GM19395 (cell line): ENCODE data around the gene SIX3.

ENCODE experiments used
- ATAC-seq: cut with Tn5 transposase; IDR thresholded peaks from one replicate; pipeline ENCODE4 v1.9.1; 2021; ENCODE audit warnings: mild to moderate bottlenecking, moderate library complexity; ENCODE audit not compliant: unreplicated experiment

The SIX3 gene

GRCh38 chr2:44930274-44931197, 11.0 kb upstream of the SIX3 start:
- no peak for ATAC-seq

GRCh38 chr2:44931198-44931780, 10.2 kb upstream of the SIX3 start:
- ATAC-seq, result no peak

GRCh38 chr2:44932079-44932478, 9.4 kb upstream of the SIX3 start:
- no peak for ATAC-seq

- ATAC-seq, result no peak
Measured at GRCh38 chr2:44932564-44933392, 8.7 kb upstream of the SIX3 start.

- no peak for ATAC-seq
Measured at GRCh38 chr2:44933434-44933951, 8.0 kb upstream of the SIX3 start.

- no peak for ATAC-seq
Measured at GRCh38 chr2:44934038-44934982, 7.2 kb upstream of the SIX3 start.

GRCh38 chr2:44934983-44935728, 6.3 kb upstream of the SIX3 start:
- no peak for ATAC-seq

GRCh38 chr2:44935729-44936098, 5.8 kb upstream of the SIX3 start:
- no peak for ATAC-seq

- ATAC-seq, result no peak
Measured at GRCh38 chr2:44936275-44936674, 5.2 kb upstream of the SIX3 start.

GRCh38 chr2:44936715-44937687, 4.5 kb upstream of the SIX3 start:
- no peak for ATAC-seq

- ATAC-seq, result no peak
Measured at GRCh38 chr2:44937688-44938240, 3.7 kb upstream of the SIX3 start.

GRCh38 chr2:44938287-44939105, 3.0 kb upstream of the SIX3 start:
- no peak for ATAC-seq

GRCh38 chr2:44939106-44940048, 2.1 kb upstream of the SIX3 start:
- ATAC-seq, result no peak

- no peak for ATAC-seq
Measured at GRCh38 chr2:44940049-44940494, 1.4 kb upstream of the SIX3 start.

GRCh38 chr2:44940732-44941464, 604 bp upstream of the SIX3 start:
- ATAC-seq, result no peak
